HG03095 (cell line): ENCODE results near the gene NT5E.
A peak's percentile ranks its signal among the peaks of the same experiment; 100 is the strongest.

Experiments
- ATAC-seq: cut with Tn5 transposase; IDR thresholded peaks from one replicate; pipeline ENCODE4 v1.9.1; 2021; ENCODE audit warnings: moderate library complexity; ENCODE audit not compliant: unreplicated experiment

The NT5E gene

GRCh38 chr6:85421181-85421580 is 28.7 kb upstream of the NT5E start:
- no peak for ATAC-seq

- ATAC-seq: no peak
Observed at GRCh38 chr6:85421972-85422371, 27.9 kb upstream of the NT5E start.

DNA sequence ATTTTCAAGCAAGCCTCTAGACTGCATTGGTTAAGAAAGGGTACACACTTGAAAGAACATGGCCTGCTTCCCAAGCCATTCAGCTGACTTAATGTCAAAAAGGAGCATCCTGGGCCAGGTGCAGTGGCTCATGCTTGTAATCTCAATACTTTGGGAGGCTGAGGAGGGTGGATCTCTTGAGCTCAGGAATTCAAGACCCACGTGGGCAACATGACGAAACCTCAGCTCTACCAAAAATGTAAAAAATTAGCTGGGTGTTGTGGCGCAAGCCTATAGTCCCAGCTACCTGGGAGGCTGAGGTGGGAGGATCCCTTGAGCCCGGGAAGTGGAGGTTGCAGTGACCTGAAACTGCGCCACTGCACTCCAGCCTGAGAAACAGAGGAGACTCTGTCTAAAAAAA is 26.9 kb upstream of the NT5E start:
- ATAC-seq: no peak

GRCh38 chr6:85424981-85425380 is 24.9 kb upstream of the NT5E start:
- ATAC-seq: no peak

- ATAC-seq: no peak
Observed at GRCh38 chr6:85425997-85426396, 23.9 kb upstream of the NT5E start.

GRCh38 chr6:85428486-85428885 is 21.4 kb upstream of the NT5E start:
- ATAC-seq: no peak

DNA sequence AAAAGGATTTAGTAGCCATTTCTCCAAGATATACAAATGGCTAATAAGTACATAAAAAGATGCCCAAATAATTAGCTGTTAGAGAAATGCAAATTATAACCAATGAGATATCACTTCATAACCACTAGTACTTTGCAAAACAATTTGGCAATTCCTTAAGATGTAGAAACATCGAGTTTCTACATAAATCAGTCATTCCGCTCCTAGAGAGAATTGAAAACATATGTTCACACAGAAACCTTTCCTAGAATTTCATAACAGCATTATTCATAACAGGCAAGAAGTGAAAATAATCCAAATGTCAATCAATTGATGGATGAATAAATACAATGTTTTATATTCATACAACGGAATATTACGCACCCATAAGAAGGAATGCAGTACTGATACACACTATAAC is 20.5 kb upstream of the NT5E start:
- ATAC-seq: no peak

- no peak for ATAC-seq
Observed at GRCh38 chr6:85431271-85431670, 18.6 kb upstream of the NT5E start.

DNA sequence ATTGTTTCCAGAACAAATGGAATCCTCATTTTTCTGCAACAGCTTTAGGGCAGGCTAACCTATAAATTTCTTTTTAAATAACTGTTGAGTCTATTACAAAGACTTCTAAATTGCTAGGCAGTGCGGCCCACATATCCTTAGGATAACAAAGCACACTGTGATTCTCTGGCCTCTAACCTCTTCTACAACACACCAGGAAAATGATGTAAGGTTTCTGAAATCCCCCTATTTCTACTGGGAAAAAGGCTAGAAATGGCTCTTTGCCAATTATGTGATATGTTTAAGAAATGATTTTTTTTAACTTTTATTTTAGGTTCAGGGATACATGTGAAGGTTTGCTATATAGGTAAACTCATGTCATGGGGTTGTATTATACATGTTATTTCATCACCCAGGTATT is 17.3 kb upstream of the NT5E start:
- ATAC-seq: no peak

GRCh38 chr6:85435851-85436250 is 14.0 kb upstream of the NT5E start:
- no peak for ATAC-seq

GRCh38 chr6:85436411-85436810 is 13.5 kb upstream of the NT5E start:
- no peak for ATAC-seq

DNA sequence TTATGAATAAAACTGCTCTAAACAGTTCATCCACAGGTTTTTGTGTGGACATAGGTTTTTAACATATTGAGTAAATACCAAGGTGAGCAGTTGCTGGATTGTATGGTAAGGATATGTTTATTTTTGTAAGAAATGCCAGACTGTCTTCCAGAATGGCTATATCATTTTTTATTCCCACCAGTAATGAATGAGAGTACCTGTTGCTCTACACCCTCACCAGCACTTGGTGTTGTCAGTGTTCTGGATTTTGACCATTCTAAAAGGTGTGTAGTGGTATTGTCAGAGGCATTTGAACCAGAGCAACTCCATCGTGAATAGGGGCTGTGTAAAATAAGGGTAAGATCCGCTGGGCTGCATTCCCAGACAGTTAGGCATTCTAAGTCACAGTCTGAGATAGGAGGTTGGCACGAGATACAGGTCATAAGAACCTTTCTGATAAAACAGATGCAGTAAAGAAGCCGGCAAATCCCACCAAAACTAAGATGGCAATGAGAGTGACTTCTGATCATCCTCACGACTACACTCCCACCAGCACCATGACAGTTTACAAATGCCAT is 12.9 kb upstream of the NT5E start:
- ATAC-seq: no peak

- no peak for ATAC-seq
Observed at GRCh38 chr6:85443349-85444117, 6.3 kb upstream of the NT5E start.

DNA sequence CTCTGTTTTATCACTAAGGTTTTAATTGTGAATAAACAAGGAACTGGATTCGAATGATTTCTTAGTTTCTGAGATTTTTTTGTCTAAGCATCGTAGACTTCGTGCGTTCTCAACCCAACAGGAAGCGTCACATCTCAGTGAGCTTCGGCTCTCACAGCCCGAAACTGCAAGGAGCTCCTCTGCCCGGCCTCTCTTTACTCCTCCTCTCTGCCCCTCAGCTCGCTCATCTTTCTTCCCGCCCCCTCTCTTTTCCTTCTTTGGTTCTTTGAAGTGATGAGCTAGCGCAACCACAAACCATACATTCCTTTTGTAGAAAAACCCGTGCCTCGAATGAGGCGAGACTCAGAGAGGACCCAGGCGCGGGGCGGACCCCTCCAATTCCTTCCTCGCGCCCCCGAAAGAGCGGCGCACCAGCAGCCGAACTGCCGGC is 480 bp upstream of the NT5E start:
- peak; percentile 78 for ATAC-seq

DNA sequence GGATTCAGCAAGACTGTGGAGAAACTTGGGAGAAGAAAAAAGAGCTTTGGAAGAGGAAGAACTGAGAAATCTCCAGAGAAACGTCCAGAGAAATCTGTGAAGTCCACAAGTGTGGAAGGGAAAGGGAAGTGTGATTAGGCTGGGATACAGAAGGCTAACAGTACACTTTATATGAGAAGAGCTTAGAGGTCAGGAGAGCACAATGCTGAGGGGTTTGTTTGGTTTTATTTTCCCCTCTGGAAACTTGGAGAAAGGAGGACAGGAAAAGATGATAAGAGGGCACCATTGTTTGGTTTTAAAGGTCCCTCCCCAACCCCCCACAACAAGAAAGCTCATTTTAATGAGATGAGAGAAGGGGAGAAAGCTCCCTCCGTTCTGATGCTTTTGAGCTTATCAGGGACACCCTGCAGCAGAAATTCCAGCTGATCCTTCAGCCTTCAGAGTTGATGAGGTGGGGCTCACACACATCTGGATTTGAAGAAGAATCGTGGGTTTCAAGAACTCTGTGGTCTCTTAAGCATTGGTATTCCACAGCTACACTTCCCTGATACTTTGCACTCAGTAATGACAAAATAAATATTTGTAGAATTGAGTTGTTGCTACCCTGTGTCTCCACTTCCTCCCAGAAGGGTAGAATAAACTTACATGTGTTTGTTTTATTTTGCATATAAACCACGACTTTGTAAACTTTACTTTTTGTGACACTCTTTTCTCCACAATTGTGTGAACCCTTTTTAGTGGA is 1.9 kb downstream of the NT5E start:
- ATAC-seq: no peak

DNA sequence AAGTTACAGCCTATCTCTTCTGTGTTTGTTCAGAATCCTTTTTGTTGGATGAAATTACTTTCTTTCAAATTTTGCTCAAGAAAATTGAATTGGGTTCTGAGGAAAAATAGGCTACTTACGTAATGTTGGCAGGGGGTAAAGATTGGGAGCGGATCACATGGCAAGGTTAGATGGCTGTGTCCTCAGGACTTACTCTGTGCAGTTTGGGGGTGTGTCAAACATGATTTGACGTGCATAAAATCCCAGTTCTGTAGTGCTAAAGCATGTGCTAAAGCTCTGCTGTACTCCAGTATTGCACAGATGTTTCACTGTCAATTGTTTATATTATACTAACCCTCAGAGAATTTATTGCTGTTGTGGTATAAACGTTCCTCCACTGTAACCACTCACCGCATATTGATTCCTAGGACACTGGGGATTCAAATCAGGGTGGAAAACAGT is 2.6 kb downstream of the NT5E start:
- ATAC-seq: no peak

DNA sequence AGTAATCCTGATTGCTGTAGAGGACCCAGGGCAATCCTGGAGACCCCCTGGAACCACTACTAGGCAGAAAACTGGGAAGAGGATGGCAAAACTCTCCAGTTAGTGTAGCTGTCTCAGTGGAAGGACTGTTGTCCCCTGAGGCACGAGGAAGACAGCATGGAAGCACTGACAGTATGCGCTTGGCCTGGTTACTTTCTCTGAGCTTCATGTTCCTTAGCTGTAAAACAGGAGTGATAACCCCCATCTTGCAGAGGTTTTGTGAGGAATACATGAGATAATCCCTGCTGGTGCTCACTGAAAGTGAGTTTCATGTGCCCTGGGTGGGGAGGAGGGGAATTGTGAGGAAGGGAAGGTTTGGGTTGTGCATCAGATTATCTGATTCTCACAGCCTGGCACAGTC is 3.2 kb downstream of the NT5E start:
- no peak for ATAC-seq

DNA sequence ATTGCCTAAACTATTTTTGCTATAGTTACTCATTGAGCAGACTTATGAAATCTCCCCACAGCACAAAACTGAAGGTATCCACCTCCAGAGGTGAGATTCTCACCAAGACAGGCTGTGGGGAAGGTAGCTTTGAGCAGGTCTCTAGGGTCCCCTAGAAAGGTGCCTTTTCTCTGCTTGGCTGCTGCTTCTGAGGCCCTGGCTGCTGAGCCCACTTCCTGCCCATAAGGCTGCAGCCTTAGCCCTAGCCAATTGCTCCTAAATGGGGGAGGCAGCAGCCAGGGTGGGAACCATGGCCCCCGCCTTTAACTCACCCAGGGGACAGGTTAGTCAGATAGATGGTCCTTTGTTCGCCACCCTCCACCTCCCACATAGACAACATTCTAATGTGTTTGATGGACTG is 3.6 kb downstream of the NT5E start:
- no peak for ATAC-seq

DNA sequence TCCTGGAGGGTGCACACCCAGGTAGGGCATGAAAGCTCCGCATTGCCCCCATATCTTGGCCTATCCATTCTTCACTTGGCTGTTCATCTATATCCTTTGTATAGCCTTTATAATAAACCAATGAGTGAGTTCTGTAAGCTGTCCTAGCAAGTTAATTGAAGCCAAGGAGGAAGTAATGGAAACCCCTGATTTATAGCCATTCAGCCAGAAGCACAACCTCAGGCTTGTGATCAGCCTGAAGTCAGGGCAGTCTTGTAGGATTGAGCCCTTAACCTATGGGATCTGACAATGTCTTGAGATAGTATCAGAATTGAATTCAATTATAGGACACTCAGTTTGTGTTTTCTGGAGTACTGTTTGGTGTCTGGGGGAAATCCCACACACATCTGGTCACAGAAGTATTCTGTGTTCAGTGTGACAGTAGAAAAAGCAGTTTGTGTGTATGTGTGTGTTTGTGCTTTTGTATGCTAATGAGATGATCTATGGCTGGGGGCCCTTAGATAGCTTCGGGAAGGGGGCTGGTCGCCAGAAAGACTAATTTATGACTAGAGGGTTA is 5.7 kb downstream of the NT5E start:
- ATAC-seq: no peak

DNA sequence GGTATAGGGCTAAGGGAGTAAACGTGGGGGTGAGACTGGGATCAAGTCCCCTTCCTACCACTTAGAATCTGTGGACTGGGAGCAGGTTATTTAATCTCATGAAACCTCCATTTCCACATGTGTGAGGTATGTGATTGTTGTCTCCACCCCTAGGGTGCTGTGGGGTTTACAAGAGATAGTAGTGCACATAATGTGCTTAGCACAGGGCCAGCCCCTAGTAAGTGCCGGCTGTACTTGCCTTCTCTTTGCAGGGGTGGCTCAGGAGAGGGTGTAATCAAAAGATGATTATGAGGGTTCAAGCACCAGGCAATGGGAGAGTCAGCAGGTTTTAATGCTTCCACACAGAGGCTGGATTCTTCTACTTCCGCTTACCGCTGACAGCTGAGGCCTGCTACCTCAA is 6.9 kb downstream of the NT5E start:
- no peak for ATAC-seq

DNA sequence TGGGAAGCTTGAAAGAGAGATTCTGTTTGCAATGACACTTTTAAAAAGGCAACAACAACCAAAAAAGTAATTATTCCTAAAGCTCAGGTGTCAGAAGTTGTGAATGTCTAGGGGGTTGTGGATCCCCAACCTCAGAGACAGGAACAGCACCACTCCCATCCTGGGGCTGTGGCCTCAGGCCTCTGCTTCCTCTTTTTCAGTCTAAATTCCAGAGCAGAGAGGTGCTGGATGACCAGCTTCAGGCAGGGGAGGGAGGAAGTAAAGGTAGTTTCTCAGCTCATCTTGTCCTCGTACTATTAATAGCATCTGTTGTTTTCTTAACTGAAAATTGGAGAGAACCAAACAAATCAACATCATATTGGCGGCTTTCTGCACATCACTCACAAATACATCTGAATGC is 8.3 kb downstream of the NT5E start:
- ATAC-seq: no peak

DNA sequence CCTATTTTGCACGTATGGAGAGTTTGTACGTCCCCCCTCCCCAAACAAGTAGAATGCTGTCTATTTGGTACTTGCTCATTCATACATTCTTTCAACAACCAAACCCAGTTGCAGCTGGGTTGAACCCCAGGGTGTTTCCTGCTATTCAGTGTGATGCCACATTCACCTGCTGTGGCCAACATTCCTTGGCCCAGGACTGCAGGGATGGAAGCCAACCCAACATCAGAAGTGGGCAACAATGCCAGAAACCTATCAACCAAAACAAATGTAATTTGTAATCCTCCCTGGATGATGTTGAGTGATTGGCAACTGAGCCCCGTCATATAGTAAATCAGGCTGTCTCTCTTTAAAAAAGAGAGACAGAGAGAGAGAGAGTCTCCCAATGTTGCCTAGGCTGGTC is 8.9 kb downstream of the NT5E start:
- ATAC-seq: no peak
